Ammon's horn (tissue), 1 donor: ENCODE data around the gene SIRT6.
"Not testable (repeated sequence)": the region's sequence is repeated elsewhere in the genome, so short reads cannot be mapped to it uniquely, and the experiment has no call there.

Source experiments
- DNase-seq: peaks from one replicate; pipeline ENCODE4 v3.0.0-alpha.2; 2016; ENCODE audit warnings: low spot score

SIRT6 gene

GRCh38 chr19:4199699-4200293, 17.4 kb upstream of the SIRT6 start:
- no peak for DNase-seq

GRCh38 chr19:4198467-4199126, 16.2 kb upstream of the SIRT6 start:
- DNase-seq = no peak

GRCh38 chr19:4197625-4198466, 15.5 kb upstream of the SIRT6 start:
- DNase-seq = no peak

- no peak for DNase-seq
These were observed 14.9 kb upstream of the SIRT6 start for GRCh38 chr19:4197228-4197624.

- no peak for DNase-seq
These were observed 14.3 kb upstream of the SIRT6 start for GRCh38 chr19:4196587-4197148.

- no peak for DNase-seq
These were observed 13.6 kb upstream of the SIRT6 start for GRCh38 chr19:4196009-4196408.

- DNase-seq = no peak
These were observed 12.0 kb upstream of the SIRT6 start for GRCh38 chr19:4194353-4194752.

GRCh38 chr19:4192537-4192936, 10.2 kb upstream of the SIRT6 start:
- not testable (repeated sequence) for DNase-seq

GRCh38 chr19:4189641-4190040, 7.3 kb upstream of the SIRT6 start:
- DNase-seq = no peak

- DNase-seq = no peak
These were observed 5.2 kb upstream of the SIRT6 start for GRCh38 chr19:4187313-4188122.

- peak; percentile 55 for DNase-seq
These were observed 4.0 kb upstream of the SIRT6 start for GRCh38 chr19:4186087-4186993.

GRCh38 chr19:4185413-4186086, 3.2 kb upstream of the SIRT6 start:
- no peak for DNase-seq

GRCh38 chr19:4184718-4185352, 2.5 kb upstream of the SIRT6 start:
- DNase-seq = no peak

GRCh38 chr19:4183967-4184717, 1.8 kb upstream of the SIRT6 start:
- DNase-seq = no peak

- DNase-seq = no peak
These were observed 1.3 kb downstream of the SIRT6 start for GRCh38 chr19:4181053-4181508.

- no peak for DNase-seq
These were observed 3.4 kb downstream of the SIRT6 start for GRCh38 chr19:4178990-4179389.

GRCh38 chr19:4177146-4177545, 5.2 kb downstream of the SIRT6 start:
- DNase-seq = no peak

- DNase-seq = no peak
These were observed 6.8 kb downstream of the SIRT6 start for GRCh38 chr19:4175669-4175931.
